Liver (tissue), 9 donors: ENCODE measurements around the gene CDC42SE2. TPM values are rescaled to one million over a fixed set of nuclear protein-coding genes. Genes with fewer than 3 reads are reported as not detected.

Experiments
- DNase-seq: peaks from one replicate; pipeline ENCODE4 v3.0.0-alpha.2; 2017; ENCODE audit warnings: low spot score
- H3K27ac ChIP-seq, 2 donors: one replicate each; pipeline ENCODE4 v1.7.0; 2013; ENCODE audit warnings: inconsistent platforms in 2 of 2, low read length in 2 of 2, control low read depth in 1 of 2, low read depth in 1 of 2, mild to moderate bottlenecking in 1 of 2
- H3K27me3 ChIP-seq, 4 donors: one replicate each; pipeline versions ENCODE4 v1.6.1 to v1.7.0; 2013; ENCODE audit warnings: low read length in 3 of 4, inconsistent platforms in 1 of 4, mild to moderate bottlenecking in 1 of 4, moderate library complexity in 1 of 4; ENCODE audit not compliant: control insufficient read depth in 4 of 4, insufficient read depth in 4 of 4
- H3K36me3 ChIP-seq, 4 donors: one replicate each; pipeline versions ENCODE4 v1.6.1 to v1.7.0; 2013; ENCODE audit warnings: low read length in 3 of 4, mild to moderate bottlenecking in 3 of 4, low read depth in 1 of 4, moderate library complexity in 1 of 4; ENCODE audit not compliant: control insufficient read depth in 4 of 4, insufficient read depth in 3 of 4
- H3K4me1 ChIP-seq, 4 donors: one replicate each; pipeline versions ENCODE4 v1.6.1 to v1.7.0; 2013; ENCODE audit warnings: low read length in 3 of 4, mild to moderate bottlenecking in 3 of 4, moderate library complexity in 1 of 4; ENCODE audit not compliant: control insufficient read depth in 4 of 4, insufficient read depth in 4 of 4
- H3K4me3 ChIP-seq, 3 donors: one replicate each; pipeline versions ENCODE4 v1.6.1 to v1.7.0; 2013; ENCODE audit warnings: low read length in 3 of 3, control low read depth in 1 of 3, low read depth in 1 of 3, mild to moderate bottlenecking in 1 of 3
- H3K9ac ChIP-seq, 2 donors: one replicate each; pipeline ENCODE4 v1.7.0; 2013; ENCODE audit warnings: low read length in 2 of 2, mild to moderate bottlenecking in 2 of 2, moderate library complexity in 2 of 2, control low read depth in 1 of 2, low read depth in 1 of 2
- H3K9me3 ChIP-seq, 4 donors: one replicate each; pipeline versions ENCODE4 v1.6.1 to v1.7.0; 2013; ENCODE audit warnings: low read length in 3 of 4; ENCODE audit not compliant: control insufficient read depth in 4 of 4
- ATF3 ChIP-seq: IDR thresholded peaks from 2 replicates; pipeline ENCODE4 v1.6.1; 2016; ENCODE audit warnings: antibody characterized with exemption
- CTCF ChIP-seq: fragments of 150-350 bp; IDR thresholded peaks from 2 replicates; pipeline ENCODE4 v1.5.1; 2017; ENCODE audit warnings: improper control_type of control experiment, low read depth, low read length; ENCODE audit not compliant: missing input control
- EGR1 ChIP-seq, 2 donors: IDR thresholded peaks; 2 replicates each; pipeline ENCODE4 v1.6.1; 2016 to 2018; ENCODE audit warnings: antibody characterized with exemption in 2 of 2, low read depth in 2 of 2
- FOXA1 ChIP-seq: IDR thresholded peaks from 2 replicates; pipeline ENCODE4 v1.6.1; 2016; ENCODE audit warnings: antibody characterized with exemption
- FOXA2 ChIP-seq: IDR thresholded peaks from 2 replicates; pipeline ENCODE4 v1.6.1; 2016; ENCODE audit warnings: antibody characterized with exemption
- GABPA ChIP-seq, 2 donors: IDR thresholded peaks in 1 of 2; conservative IDR thresholded peaks in 1 of 2; 2 replicates each; pipeline ENCODE4 v1.6.1; 2016; ENCODE audit warnings: antibody characterized with exemption in 2 of 2, mild to moderate bottlenecking in 1 of 2, moderate library complexity in 1 of 2
- HNF4A ChIP-seq, 2 donors: conservative IDR thresholded peaks; 2 replicates each; pipeline ENCODE4 v1.6.1; 2016; ENCODE audit warnings: antibody characterized with exemption in 2 of 2, mild to moderate bottlenecking in 2 of 2
- HNF4G ChIP-seq: IDR thresholded peaks from 2 replicates; pipeline ENCODE4 v1.6.1; 2016; ENCODE audit warnings: antibody characterized with exemption
- JUND ChIP-seq, 2 donors: IDR thresholded peaks; 2 replicates each; pipeline ENCODE4 v1.6.1; 2016; ENCODE audit warnings: antibody characterized with exemption in 2 of 2
- MAX ChIP-seq: IDR thresholded peaks from 2 replicates; pipeline ENCODE4 v1.6.1; 2016; ENCODE audit warnings: antibody characterized with exemption
- NR2F2 ChIP-seq: IDR thresholded peaks from 2 replicates; pipeline ENCODE4 v1.6.1; 2016; ENCODE audit warnings: antibody characterized with exemption
- RAD21 ChIP-seq, 2 donors: IDR thresholded peaks; 2 replicates each; pipeline ENCODE4 v1.6.1; 2016; ENCODE audit warnings: antibody characterized with exemption in 2 of 2, mild to moderate bottlenecking in 2 of 2
- REST ChIP-seq: IDR thresholded peaks from 2 replicates; pipeline ENCODE4 v1.6.1; 2016; ENCODE audit warnings: antibody characterized with exemption, mild to moderate bottlenecking
- RXRA ChIP-seq, 2 donors: IDR thresholded peaks; 2 replicates each; pipeline ENCODE4 v1.6.1; 2017 to 2018; ENCODE audit warnings: antibody characterized with exemption in 2 of 2, mild to moderate bottlenecking in 1 of 2
- SP1 ChIP-seq: IDR thresholded peaks from 2 replicates; pipeline ENCODE4 v1.6.1; 2018; ENCODE audit warnings: antibody characterized with exemption, mild to moderate bottlenecking
- TAF1 ChIP-seq: conservative IDR thresholded peaks from 2 replicates; pipeline ENCODE4 v1.6.1; 2016; ENCODE audit warnings: antibody characterized with exemption, mild to moderate bottlenecking
- YY1 ChIP-seq: IDR thresholded peaks from 2 replicates; pipeline ENCODE4 v1.6.1; 2016; ENCODE audit warnings: antibody characterized with exemption, mild to moderate bottlenecking
- WGBS: extraction: QIAGEN DNeasy Blood & Tissue Kit; methylation state at CpG from one replicate; pipeline ENCODE4 v1.1.7; 2013; 5-methylcytosine and 5-hydroxymethylcytosine counted together
- polyA plus RNA-seq, 2 donors: library from polyadenylated mRNA; stranded (reverse) in 1 of 2; unstranded in 1 of 2; fragments of 200-250 nt in 1 of 2; fragments of >200 nt in 1 of 2; fragmentation: Nextera tagmentation in 1 of 2; extraction: Ambion mirVana in 1 of 2; gene quantifications; one replicate each; pipeline versions ENCODE4 v1.2.1 to v1.2.3, GENCODE V29; 2013 to 2015
- total RNA-seq, 2 donors: library from RNA; depleted of rRNA; stranded (reverse); fragments of >200 nt; gene quantifications; one replicate each; pipeline ENCODE4 v1.2.3, GENCODE V29; 2014
- donor health status: healthy.
- donor health status: healthy.
- donor health status: healthy.
- donor health status: healthy.
- donor health status: healthy.

CDC42SE2 gene
- total and polyA plus RNA-seq, 4 donors = 7.8 to 31.7 (median 17.0) TPM

GRCh38 chr5:131324303-131324702 is 60.5 kb downstream of the CDC42SE2 start:
- Histone ChIP-seq H3K27ac (no peak overlapping the region), H3K9ac (no peak overlapping the region), H3K4me3 (no peak overlapping the region), H3K9me3 (no peaks in the 10 kb centered on the region), H3K4me1 (peaks cover 0 to 8% (median 0%) of the 10 kb centered on the region in 4 donors), H3K27me3 (no peaks in the 10 kb centered on the region), H3K36me3 (peaks cover 0 to 2% (median under 1%) of the 10 kb centered on the region in 4 donors)
- no peak for TF ChIP-seq SP1
- TF ChIP-seq TAF1 = no peak
- no peak for TF ChIP-seq ATF3
- TF ChIP-seq EGR1 (IDR thresholded peaks at IDR 0.05; ENCODE audit: low read depth in 2 of 2) = no peak
- TF ChIP-seq HNF4A (conservative IDR thresholded peaks at IDR 0.05) = no peak
- TF ChIP-seq MAX = no peak
- TF ChIP-seq FOXA1 = no peak
- TF ChIP-seq CTCF = no peak
- no peak for TF ChIP-seq NR2F2
- no peak for TF ChIP-seq RXRA (IDR thresholded peaks at IDR 0.05)
- TF ChIP-seq YY1 = no peak
- TF ChIP-seq GABPA (IDR thresholded peaks at IDR 0.05 in 1 of 2, conservative IDR thresholded peaks at IDR 0.05 in 1 of 2) = no peak
- TF ChIP-seq FOXA2 = no peak
- no peak for TF ChIP-seq HNF4G
- TF ChIP-seq REST = no peak
- WGBS = 87% methylated on average over 1 of the region's 1 CpG
- DNase-seq = no peak

GRCh38 chr5:131328536-131329285 is 64.9 kb downstream of the CDC42SE2 start:
- Histone ChIP-seq H3K9ac (no peak overlapping the region), H3K4me1 (peaks cover 0 to 4% (median 0%) of the 10 kb centered on the region in 4 donors), H3K36me3 (no peaks in the 10 kb centered on the region), H3K27ac (no peak overlapping the region), H3K4me3 (no peak overlapping the region), H3K27me3 (no peaks in the 10 kb centered on the region), H3K9me3 (no peaks in the 10 kb centered on the region)
- WGBS = 96% methylated on average over 3 of the region's 3 CpGs
- DNase-seq = no peak
- TF ChIP-seq YY1 = no peak
- no peak for TF ChIP-seq FOXA1
- no peak for TF ChIP-seq SP1
- TF ChIP-seq RXRA (IDR thresholded peaks at IDR 0.05) = no peak
- no peak for TF ChIP-seq TAF1
- no peak for TF ChIP-seq GABPA (IDR thresholded peaks at IDR 0.05 in 1 of 2, conservative IDR thresholded peaks at IDR 0.05 in 1 of 2)
- no peak for TF ChIP-seq REST
- no peak for TF ChIP-seq RAD21 (IDR thresholded peaks at IDR 0.05)
- no peak for TF ChIP-seq MAX
- no peak for TF ChIP-seq EGR1 (IDR thresholded peaks at IDR 0.05; ENCODE audit: low read depth in 2 of 2)
- TF ChIP-seq HNF4A (conservative IDR thresholded peaks at IDR 0.05) = no peak
- no peak for TF ChIP-seq JUND (IDR thresholded peaks at IDR 0.05)
- TF ChIP-seq ATF3 = no peak
